HEK293 (cell line): Measurements from ENCODE around the gene HS1BP3.

ENCODE experiments used
- CTCF ChIA-PET: fragments of 350-600 bp; formaldehyde crosslinking; extraction: SDS; loops from one replicate; lab custom pipeline; 2021; ENCODE audit warnings: antibody characterized with exemption; lab: Yijun Ruan, JAX
- POLR2A ChIA-PET: fragments of 300-600 bp; formaldehyde crosslinking; extraction: SDS; loops from one replicate; lab custom pipeline; 2020; ENCODE audit warnings: antibody characterized with exemption, inconsistent platforms; lab: Yijun Ruan, JAX
- H3K27ac ChIP-seq: fragments of 200-500 bp; sonication (Bioruptor generic); 2 replicates; pipeline ENCODE4 v1.5.1; 2014; ENCODE audit warnings: low read depth, low read length, control low read depth, inconsistent platforms; ENCODE audit errors: extremely low read depth
- H3K36me3 ChIP-seq, 2 experiments: fragments of 200-500 bp in 1 of 2; sonication (Bioruptor generic) in 1 of 2; 1 replicate in 1 of 2; 2 replicates in 1 of 2; pipeline ENCODE4 v1.5.1; 2014 to 2017; ENCODE audit warnings: inconsistent platforms in 2 of 2, low read length in 2 of 2; ENCODE audit not compliant: control insufficient read depth in 2 of 2, insufficient read depth in 1 of 2
- H3K4me1 ChIP-seq: fragments of 200-500 bp; sonication (Bioruptor generic); 2 replicates; pipeline ENCODE4 v1.5.1; 2014; ENCODE audit warnings: mild to moderate bottlenecking, low read length, inconsistent platforms; ENCODE audit not compliant: control insufficient read depth, insufficient read depth
- H3K4me3 ChIP-seq: 2 replicates; pipeline ENCODE4 v1.5.1; 2011; ENCODE audit warnings: low read depth, mild to moderate bottlenecking, control low read depth, low read length, moderate library complexity
- H3K9me3 ChIP-seq: fragments of 200-500 bp; sonication (Bioruptor generic); 2 replicates; pipeline ENCODE4 v1.5.1; 2014; ENCODE audit warnings: low read depth, low read length, inconsistent platforms; ENCODE audit not compliant: control insufficient read depth, insufficient read depth
- EGR2 ChIP-seq: fragments of 450-650 bp; formaldehyde crosslinking; IDR thresholded peaks from 2 replicates; pipeline ENCODE4 v1.5.1; 2016; ENCODE audit warnings: low read depth, missing biosample characterization, missing genetic modification characterization
- GFI1B ChIP-seq: fragments of 450-650 bp; formaldehyde crosslinking; IDR thresholded peaks from 2 replicates; pipeline ENCODE4 v1.5.1; 2016; ENCODE audit warnings: missing biosample characterization, missing genetic modification characterization
- PRDM10 ChIP-seq: fragments of 450-650 bp; formaldehyde crosslinking; IDR thresholded peaks from 2 replicates; pipeline ENCODE4 v1.5.1; 2016; ENCODE audit warnings: missing biosample characterization, missing genetic modification characterization
- WT1 ChIP-seq: fragments of 450-650 bp; formaldehyde crosslinking; IDR thresholded peaks from 2 replicates; pipeline ENCODE4 v1.5.1; 2016; ENCODE audit warnings: missing biosample characterization, missing genetic modification characterization
- ZBTB6 ChIP-seq: fragments of 450-650 bp; formaldehyde crosslinking; IDR thresholded peaks from 2 replicates; pipeline ENCODE4 v1.5.1; 2017; ENCODE audit warnings: missing biosample characterization, missing genetic modification characterization
- ZNF112 ChIP-seq: fragments of 450-650 bp; formaldehyde crosslinking; IDR thresholded peaks from 2 replicates; pipeline ENCODE4 v1.5.0; 2017; ENCODE audit warnings: missing biosample characterization, missing genetic modification characterization
- ZNF132 ChIP-seq: fragments of 450-650 bp; formaldehyde crosslinking; IDR thresholded peaks from 2 replicates; pipeline ENCODE4 v1.5.1; 2017; ENCODE audit warnings: missing biosample characterization, missing genetic modification characterization, borderline replicate concordance
- ZNF18 ChIP-seq: fragments of 450-650 bp; formaldehyde crosslinking; IDR thresholded peaks from 2 replicates; pipeline ENCODE4 v1.5.1; 2016; ENCODE audit warnings: missing biosample characterization, missing genetic modification characterization
- ZNF211 ChIP-seq: fragments of 450-650 bp; formaldehyde crosslinking; IDR thresholded peaks from 2 replicates; pipeline ENCODE4 v1.5.1; 2016; ENCODE audit warnings: low read depth, missing biosample characterization, missing genetic modification characterization
- ZNF239 ChIP-seq: fragments of 450-650 bp; formaldehyde crosslinking; IDR thresholded peaks from 2 replicates; pipeline ENCODE4 v1.5.1; 2016; ENCODE audit warnings: missing biosample characterization, missing genetic modification characterization
- ZNF610 ChIP-seq: fragments of 450-650 bp; formaldehyde crosslinking; IDR thresholded peaks from 2 replicates; pipeline ENCODE4 v1.5.1; 2016; ENCODE audit warnings: missing biosample characterization, missing genetic modification characterization, borderline replicate concordance
- ZNF629 ChIP-seq: fragments of 450-650 bp; formaldehyde crosslinking; IDR thresholded peaks from 2 replicates; pipeline ENCODE4 v1.5.1; 2017; ENCODE audit warnings: missing biosample characterization, missing genetic modification characterization
- ZSCAN16 ChIP-seq: fragments of 450-650 bp; formaldehyde crosslinking; IDR thresholded peaks from 2 replicates; pipeline ENCODE4 v1.5.1; 2016; ENCODE audit warnings: missing biosample characterization, missing genetic modification characterization
- TF ChIP-seq, protein P1 (sequence below): fragments of 450-650 bp; formaldehyde crosslinking; IDR thresholded peaks from 2 replicates; pipeline ENCODE4 v1.5.1; 2016; ENCODE audit warnings: missing biosample characterization, missing genetic modification characterization, borderline replicate concordance
- TF ChIP-seq, protein P2 (sequence below): fragments of 450-650 bp; formaldehyde crosslinking; IDR thresholded peaks from 2 replicates; pipeline ENCODE4 v1.5.1; 2016; ENCODE audit warnings: missing biosample characterization, missing genetic modification characterization
- TF ChIP-seq, protein P3 (sequence below): fragments of 450-650 bp; formaldehyde crosslinking; IDR thresholded peaks from 2 replicates; pipeline ENCODE4 v1.5.1; 2017; ENCODE audit warnings: missing biosample characterization, missing genetic modification characterization
- TF ChIP-seq, protein P4 (sequence below): fragments of 450-650 bp; formaldehyde crosslinking; IDR thresholded peaks from 2 replicates; pipeline ENCODE4 v1.5.1; 2016; ENCODE audit warnings: missing biosample characterization, missing genetic modification characterization

HS1BP3 gene

GRCh38 chr2:20609995-20610357 lies 40.9 kb downstream of the HS1BP3 start:
- Histone ChIP-seq H3K9me3 (no peaks in the 10 kb centered on the region), H3K27ac (no peak overlapping the region), H3K4me1 (peaks cover 3% of the 10 kb centered on the region; the same call in 1 of the 2 replicates), H3K4me3 (no peak overlapping the region), H3K36me3 (no peaks in the 10 kb centered on the region)
- CTCF ChIA-PET, result interaction anchor here (0.6 to 1.6 kb wide), 4 partner anchors 26 to 126 kb away, joined by 5 to 8 read pairs (median 5); no protein-coding TSS in a partner anchor
- POLR2A ChIA-PET, result no interaction called here
- TF ChIP-seq ZBTB6 (tag by site-specific recombination) (no peak), ZNF629 (tag by site-specific recombination) (no peak), ZNF112 (tag by site-specific recombination) (no peak), ZNF132 (tag by site-specific recombination) (no peak), PRDM10 (no peak), ZNF211 (no peak), WT1 (tag by site-specific recombination) (no peak), ZSCAN16 (tag by site-specific recombination) (no peak), ZNF610 (tag by site-specific recombination) (no peak), GFI1B (tag by site-specific recombination) (no peak), EGR2 (tag by site-specific recombination) (no peak), ZNF239 (tag by site-specific recombination) (no peak), ZNF18 (tag by site-specific recombination) (no peak)
- TF ChIP-seq, protein P1, sequence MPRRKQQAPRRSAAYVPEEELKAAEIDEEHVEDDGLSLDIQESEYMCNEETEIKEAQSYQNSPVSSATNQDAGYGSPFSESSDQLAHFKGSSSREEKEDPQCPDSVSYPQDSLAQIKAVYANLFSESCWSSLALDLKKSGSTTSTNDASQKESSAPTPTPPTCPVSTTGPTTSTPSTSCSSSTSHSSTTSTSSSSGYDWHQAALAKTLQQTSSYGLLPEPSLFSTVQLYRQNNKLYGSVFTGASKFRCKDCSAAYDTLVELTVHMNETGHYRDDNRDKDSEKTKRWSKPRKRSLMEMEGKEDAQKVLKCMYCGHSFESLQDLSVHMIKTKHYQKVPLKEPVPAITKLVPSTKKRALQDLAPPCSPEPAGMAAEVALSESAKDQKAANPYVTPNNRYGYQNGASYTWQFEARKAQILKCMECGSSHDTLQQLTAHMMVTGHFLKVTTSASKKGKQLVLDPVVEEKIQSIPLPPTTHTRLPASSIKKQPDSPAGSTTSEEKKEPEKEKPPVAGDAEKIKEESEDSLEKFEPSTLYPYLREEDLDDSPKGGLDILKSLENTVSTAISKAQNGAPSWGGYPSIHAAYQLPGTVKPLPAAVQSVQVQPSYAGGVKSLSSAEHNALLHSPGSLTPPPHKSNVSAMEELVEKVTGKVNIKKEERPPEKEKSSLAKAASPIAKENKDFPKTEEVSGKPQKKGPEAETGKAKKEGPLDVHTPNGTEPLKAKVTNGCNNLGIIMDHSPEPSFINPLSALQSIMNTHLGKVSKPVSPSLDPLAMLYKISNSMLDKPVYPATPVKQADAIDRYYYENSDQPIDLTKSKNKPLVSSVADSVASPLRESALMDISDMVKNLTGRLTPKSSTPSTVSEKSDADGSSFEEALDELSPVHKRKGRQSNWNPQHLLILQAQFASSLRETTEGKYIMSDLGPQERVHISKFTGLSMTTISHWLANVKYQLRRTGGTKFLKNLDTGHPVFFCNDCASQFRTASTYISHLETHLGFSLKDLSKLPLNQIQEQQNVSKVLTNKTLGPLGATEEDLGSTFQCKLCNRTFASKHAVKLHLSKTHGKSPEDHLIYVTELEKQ (tag by site-specific recombination), result no peak
- TF ChIP-seq, protein P2, sequence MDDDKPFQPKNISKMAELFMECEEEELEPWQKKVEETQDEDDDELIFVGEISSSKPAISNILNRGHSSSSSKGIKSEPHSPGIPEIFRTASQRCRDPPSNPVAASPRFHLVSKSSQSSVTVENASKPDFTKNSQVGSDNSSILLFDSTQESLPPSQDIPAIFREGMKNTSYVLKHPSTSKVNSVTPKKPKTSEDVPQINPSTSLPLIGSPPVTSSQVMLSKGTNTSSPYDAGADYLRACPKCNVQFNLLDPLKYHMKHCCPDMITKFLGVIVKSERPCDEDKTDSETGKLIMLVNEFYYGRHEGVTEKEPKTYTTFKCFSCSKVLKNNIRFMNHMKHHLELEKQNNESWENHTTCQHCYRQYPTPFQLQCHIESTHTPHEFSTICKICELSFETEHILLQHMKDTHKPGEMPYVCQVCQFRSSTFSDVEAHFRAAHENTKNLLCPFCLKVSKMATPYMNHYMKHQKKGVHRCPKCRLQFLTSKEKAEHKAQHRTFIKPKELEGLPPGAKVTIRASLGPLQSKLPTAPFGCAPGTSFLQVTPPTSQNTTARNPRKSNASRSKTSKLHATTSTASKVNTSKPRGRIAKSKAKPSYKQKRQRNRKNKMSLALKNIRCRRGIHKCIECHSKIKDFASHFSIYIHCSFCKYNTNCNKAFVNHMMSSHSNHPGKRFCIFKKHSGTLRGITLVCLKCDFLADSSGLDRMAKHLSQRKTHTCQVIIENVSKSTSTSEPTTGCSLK (tag by site-specific recombination), result no peak
- TF ChIP-seq, protein P3, sequence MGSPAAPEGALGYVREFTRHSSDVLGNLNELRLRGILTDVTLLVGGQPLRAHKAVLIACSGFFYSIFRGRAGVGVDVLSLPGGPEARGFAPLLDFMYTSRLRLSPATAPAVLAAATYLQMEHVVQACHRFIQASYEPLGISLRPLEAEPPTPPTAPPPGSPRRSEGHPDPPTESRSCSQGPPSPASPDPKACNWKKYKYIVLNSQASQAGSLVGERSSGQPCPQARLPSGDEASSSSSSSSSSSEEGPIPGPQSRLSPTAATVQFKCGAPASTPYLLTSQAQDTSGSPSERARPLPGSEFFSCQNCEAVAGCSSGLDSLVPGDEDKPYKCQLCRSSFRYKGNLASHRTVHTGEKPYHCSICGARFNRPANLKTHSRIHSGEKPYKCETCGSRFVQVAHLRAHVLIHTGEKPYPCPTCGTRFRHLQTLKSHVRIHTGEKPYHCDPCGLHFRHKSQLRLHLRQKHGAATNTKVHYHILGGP (tag by site-specific recombination), result no peak
- TF ChIP-seq, protein P4, sequence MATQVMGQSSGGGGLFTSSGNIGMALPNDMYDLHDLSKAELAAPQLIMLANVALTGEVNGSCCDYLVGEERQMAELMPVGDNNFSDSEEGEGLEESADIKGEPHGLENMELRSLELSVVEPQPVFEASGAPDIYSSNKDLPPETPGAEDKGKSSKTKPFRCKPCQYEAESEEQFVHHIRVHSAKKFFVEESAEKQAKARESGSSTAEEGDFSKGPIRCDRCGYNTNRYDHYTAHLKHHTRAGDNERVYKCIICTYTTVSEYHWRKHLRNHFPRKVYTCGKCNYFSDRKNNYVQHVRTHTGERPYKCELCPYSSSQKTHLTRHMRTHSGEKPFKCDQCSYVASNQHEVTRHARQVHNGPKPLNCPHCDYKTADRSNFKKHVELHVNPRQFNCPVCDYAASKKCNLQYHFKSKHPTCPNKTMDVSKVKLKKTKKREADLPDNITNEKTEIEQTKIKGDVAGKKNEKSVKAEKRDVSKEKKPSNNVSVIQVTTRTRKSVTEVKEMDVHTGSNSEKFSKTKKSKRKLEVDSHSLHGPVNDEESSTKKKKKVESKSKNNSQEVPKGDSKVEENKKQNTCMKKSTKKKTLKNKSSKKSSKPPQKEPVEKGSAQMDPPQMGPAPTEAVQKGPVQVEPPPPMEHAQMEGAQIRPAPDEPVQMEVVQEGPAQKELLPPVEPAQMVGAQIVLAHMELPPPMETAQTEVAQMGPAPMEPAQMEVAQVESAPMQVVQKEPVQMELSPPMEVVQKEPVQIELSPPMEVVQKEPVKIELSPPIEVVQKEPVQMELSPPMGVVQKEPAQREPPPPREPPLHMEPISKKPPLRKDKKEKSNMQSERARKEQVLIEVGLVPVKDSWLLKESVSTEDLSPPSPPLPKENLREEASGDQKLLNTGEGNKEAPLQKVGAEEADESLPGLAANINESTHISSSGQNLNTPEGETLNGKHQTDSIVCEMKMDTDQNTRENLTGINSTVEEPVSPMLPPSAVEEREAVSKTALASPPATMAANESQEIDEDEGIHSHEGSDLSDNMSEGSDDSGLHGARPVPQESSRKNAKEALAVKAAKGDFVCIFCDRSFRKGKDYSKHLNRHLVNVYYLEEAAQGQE (tag by site-specific recombination), result no peak
